HG02571 (cell line): Measurements from ENCODE around the gene NAGPA.

ENCODE experiments used
- ATAC-seq: cut with Tn5 transposase; IDR thresholded peaks from one replicate; pipeline ENCODE4 v1.9.1; 2021; ENCODE audit warnings: mild to moderate bottlenecking, moderate library complexity; ENCODE audit not compliant: unreplicated experiment

Gene NAGPA

GRCh38 chr16:4979164-4979563 is 54.6 kb downstream of the NAGPA start:
- no peak for ATAC-seq

GRCh38 chr16:4976611-4977145 is 57.1 kb downstream of the NAGPA start:
- ATAC-seq, result no peak

GRCh38 chr16:4976079-4976478 is 57.7 kb downstream of the NAGPA start:
- peak; percentile 58 for ATAC-seq
